Naive thymus-derived CD4-positive, alpha-beta T cell (primary cell): Measurements from ENCODE around the gene AKAP6. TPM values are rescaled to one million over a fixed set of nuclear protein-coding genes. Genes with fewer than 3 reads are reported as not detected.

Experiments
- ATAC-seq: fragments of 150-1000 bp; cut with Tn5 transposase; 2 replicates; pipeline ENCODE4 v1.10.0; 2021; ENCODE audit warnings: mild to moderate bottlenecking, moderate library complexity
- CTCF ChIA-PET: fragments of 350-600 bp; sonication (Branson Sonifier 250); formaldehyde crosslinking; loops from one replicate; lab custom pipeline; 2021; ENCODE audit warnings: antibody characterized with exemption; lab: Charles Lee
- POLR2A ChIA-PET: fragments of 350-600 bp; sonication (Branson Sonifier 250); formaldehyde crosslinking; loops from one replicate; lab custom pipeline; 2021; ENCODE audit warnings: antibody characterized with exemption, inconsistent platforms; lab: Charles Lee
- DNase-seq, 9 donors: peaks; one replicate each; pipeline versions ENCODE4 v3.0.0 to v3.0.0-alpha.2; 2020 to 2022; ENCODE audit warnings: mixed read lengths in 1 of 9
- H3K27ac ChIP-seq: one replicate; pipeline ENCODE4 v1.7.0; 2013; ENCODE audit warnings: mild to moderate bottlenecking, low read depth, low read length, moderate library complexity
- H3K27me3 ChIP-seq, 2 donors: one replicate each; pipeline ENCODE4 v1.7.0; 2013; ENCODE audit warnings: low read length in 2 of 2, mild to moderate bottlenecking in 2 of 2, moderate library complexity in 2 of 2; ENCODE audit not compliant: control insufficient read depth in 2 of 2, insufficient read depth in 2 of 2
- H3K36me3 ChIP-seq, 3 experiments: 1 replicate in 2 of 3; 2 replicates in 1 of 3; pipeline ENCODE4 v1.7.0; 2013; ENCODE audit warnings: low read length in 3 of 3, mild to moderate bottlenecking in 3 of 3, moderate library complexity in 1 of 3; ENCODE audit not compliant: insufficient read depth in 3 of 3, control insufficient read depth in 2 of 3
- H3K4me1 ChIP-seq, 2 donors: one replicate each; pipeline ENCODE4 v1.7.0; 2013; ENCODE audit warnings: low read length in 2 of 2, mild to moderate bottlenecking in 2 of 2, moderate library complexity in 1 of 2; ENCODE audit not compliant: control insufficient read depth in 2 of 2, insufficient read depth in 2 of 2
- H3K4me3 ChIP-seq: 2 replicates; pipeline ENCODE4 v1.7.0; 2013; ENCODE audit warnings: mild to moderate bottlenecking, low read length
- H3K9me3 ChIP-seq, 3 experiments: 1 replicate in 2 of 3; 2 replicates in 1 of 3; pipeline ENCODE4 v1.7.0; 2013; ENCODE audit warnings: low read length in 3 of 3; ENCODE audit not compliant: control insufficient read depth in 2 of 3
- H3K27ac Mint-ChIP-seq, 9 donors: one replicate each; pipeline ENCODE4 v1.8.0; 2020 to 2022; ENCODE audit warnings: mixed read lengths in 9 of 9, mild to moderate bottlenecking in 8 of 9, moderate library complexity in 5 of 9, inconsistent platforms in 2 of 9
- H3K27me3 Mint-ChIP-seq, 5 donors: one replicate each; pipeline ENCODE4 v1.8.0; 2021 to 2022; ENCODE audit warnings: mixed read lengths in 5 of 5, mild to moderate bottlenecking in 1 of 5
- H3K36me3 Mint-ChIP-seq, 5 donors: one replicate each; pipeline ENCODE4 v1.8.0; 2020 to 2022; ENCODE audit warnings: mixed read lengths in 5 of 5, mild to moderate bottlenecking in 3 of 5, inconsistent platforms in 1 of 5
- H3K4me1 Mint-ChIP-seq, 7 donors: one replicate each; pipeline ENCODE4 v1.8.0; 2020 to 2022; ENCODE audit warnings: mixed read lengths in 7 of 7, mild to moderate bottlenecking in 3 of 7, inconsistent platforms in 1 of 7
- H3K4me3 Mint-ChIP-seq, 10 donors: one replicate each; pipeline ENCODE4 v1.8.0; 2020 to 2022; ENCODE audit warnings: mild to moderate bottlenecking in 10 of 10, mixed read lengths in 10 of 10, moderate library complexity in 6 of 10, inconsistent platforms in 2 of 10
- H3K9me3 Mint-ChIP-seq, 11 donors: one replicate each; pipeline ENCODE4 v1.8.0; 2020 to 2022; ENCODE audit warnings: mixed read lengths in 11 of 11, mild to moderate bottlenecking in 4 of 11, inconsistent platforms in 1 of 11, moderate library complexity in 1 of 11
- intact Hi-C, 2 donors: fragments of 100-400 bp; cut with micrococcal nuclease; formaldehyde crosslinking; loops; one replicate each; pipeline ENCODE4 v1.15.1; 2023
- polyA plus RNA-seq, 2 donors: library from polyadenylated mRNA; unstranded; fragments of 300-500 nt; fragmentation: Illumina TruSeq; gene quantifications; one replicate each; pipeline ENCODE4 v1.2.3, GENCODE V29; 2021
- total RNA-seq, 6 experiments: library from RNA in 5 of 6; stranded (reverse) in 5 of 6; gene quantifications; 1 replicate in 5 of 6; 2 replicates in 1 of 6; pipeline ENCODE4 v1.2.3 and lab custom pipeline; 2021 to 2026

The AKAP6 gene
- total and polyA plus RNA-seq, 7 experiments from 2014 or later, result 0.29 to 7.9 (median 4.1) TPM

- Mint-ChIP-seq H3K4me1 (peaks cover 0 to 5% (median 0%) of the 10 kb centered on the region in 7 donors), H3K4me3 (no peak overlapping the region), H3K27ac (no peak overlapping the region)
Observed at GRCh38 chr14:32630701-32631100, 301.6 kb downstream of the AKAP6 start.

GRCh38 chr14:32633224-32633859 lies 304.2 kb downstream of the AKAP6 start:
- intact Hi-C loops, result no loop called here
- H3K9me3 Mint-ChIP-seq, result no peaks in the 10 kb centered on the region
- ATAC-seq, result no peak
- POLR2A ChIA-PET, result no interaction called here
- Histone ChIP-seq H3K9me3 (no peaks in the 10 kb centered on the region), H3K36me3 (no peaks in the 10 kb centered on the region), H3K27ac (no peak overlapping the region), H3K4me1 (no peaks in the 10 kb centered on the region), H3K4me3 (no peak overlapping the region), H3K27me3 (no peaks in the 10 kb centered on the region)
- CTCF ChIA-PET, result no interaction called here
- no peaks in the 10 kb centered on the region for H3K4me1 Mint-ChIP-seq
- no peaks in the 10 kb centered on the region for H3K36me3 Mint-ChIP-seq
- H3K4me3 Mint-ChIP-seq, result no peak overlapping the region
- no peak for DNase-seq
- no peak overlapping the region for H3K27ac Mint-ChIP-seq
- no peaks in the 10 kb centered on the region for H3K27me3 Mint-ChIP-seq

More at GRCh38 chr14:32630701-32631100, 301.6 kb downstream of the AKAP6 start:
- Histone ChIP-seq H3K36me3 (no peaks in the 10 kb centered on the region), H3K4me1 (no peaks in the 10 kb centered on the region), H3K4me3 (no peak overlapping the region), H3K9me3 (no peaks in the 10 kb centered on the region), H3K27me3 (no peaks in the 10 kb centered on the region), H3K27ac (no peak overlapping the region)
- CTCF ChIA-PET, result no interaction called here
- no peak for ATAC-seq
- Mint-ChIP-seq H3K36me3 (no peaks in the 10 kb centered on the region), H3K27me3 (no peaks in the 10 kb centered on the region), H3K9me3 (peaks cover 0 to 5% (median 0%) of the 10 kb centered on the region in 11 donors)
- intact Hi-C loops, result no loop called here
- POLR2A ChIA-PET, result no interaction called here
- DNase-seq, result no peak

GRCh38 chr14:32633930-32634329 lies 304.8 kb downstream of the AKAP6 start:
- ChIA-PET CTCF (no interaction called here), POLR2A (no interaction called here)
- no peaks in the 10 kb centered on the region for H3K4me1 Mint-ChIP-seq
- Histone ChIP-seq H3K36me3 (no peaks in the 10 kb centered on the region), H3K27ac (no peak overlapping the region), H3K4me1 (no peaks in the 10 kb centered on the region), H3K9me3 (no peaks in the 10 kb centered on the region), H3K27me3 (no peaks in the 10 kb centered on the region), H3K4me3 (no peak overlapping the region)
- H3K27me3 Mint-ChIP-seq, result no peaks in the 10 kb centered on the region
- no peaks in the 10 kb centered on the region for H3K9me3 Mint-ChIP-seq
- DNase-seq, result no peak
- ATAC-seq, result no peak
- intact Hi-C loops, result no loop called here
- H3K36me3 Mint-ChIP-seq, result no peaks in the 10 kb centered on the region
- H3K27ac Mint-ChIP-seq, result no peak overlapping the region
- H3K4me3 Mint-ChIP-seq, result no peak overlapping the region

GRCh38 chr14:32635061-32635719 lies 306.1 kb downstream of the AKAP6 start:
- Histone ChIP-seq H3K27ac (no peak overlapping the region), H3K27me3 (no peaks in the 10 kb centered on the region), H3K4me1 (no peaks in the 10 kb centered on the region), H3K36me3 (no peaks in the 10 kb centered on the region), H3K9me3 (no peaks in the 10 kb centered on the region), H3K4me3 (no peak overlapping the region)
- CTCF ChIA-PET, result no interaction called here
- Mint-ChIP-seq H3K4me1 (no peaks in the 10 kb centered on the region), H3K4me3 (no peak overlapping the region), H3K27me3 (no peaks in the 10 kb centered on the region), H3K27ac (no peak overlapping the region), H3K36me3 (peaks cover 0 to 3% (median 0%) of the 10 kb centered on the region in 5 donors), H3K9me3 (peaks cover 0 to 1% (median 0%) of the 10 kb centered on the region in 11 donors)
- intact Hi-C loops, result no loop called here
- no peak for DNase-seq
- POLR2A ChIA-PET, result no interaction called here
- no peak for ATAC-seq

- intact Hi-C loops, result no loop called here
- H3K27me3 Mint-ChIP-seq, result peaks cover 0 to 4% (median 0%) of the 10 kb centered on the region in 5 donors
- Histone ChIP-seq H3K27me3 (no peaks in the 10 kb centered on the region), H3K9me3 (no peaks in the 10 kb centered on the region), H3K36me3 (no peaks in the 10 kb centered on the region), H3K4me3 (no peak overlapping the region), H3K27ac (no peak overlapping the region), H3K4me1 (no peaks in the 10 kb centered on the region)
- ChIA-PET POLR2A (no interaction called here), CTCF (no interaction called here)
- H3K36me3 Mint-ChIP-seq, result peaks cover 0 to 3% (median 0%) of the 10 kb centered on the region in 5 donors
- ATAC-seq (no peak), DNase-seq (no peak)
- no peaks in the 10 kb centered on the region for H3K4me1 Mint-ChIP-seq
- peaks cover 0 to 1% (median 0%) of the 10 kb centered on the region in 11 donors for H3K9me3 Mint-ChIP-seq
- no peak overlapping the region for H3K4me3 Mint-ChIP-seq
- H3K27ac Mint-ChIP-seq, result no peak overlapping the region
Observed at GRCh38 chr14:32637582-32637981, 308.5 kb downstream of the AKAP6 start.

- Histone ChIP-seq H3K4me1 (no peaks in the 10 kb centered on the region), H3K4me3 (no peak overlapping the region), H3K27me3 (no peaks in the 10 kb centered on the region), H3K27ac (no peak overlapping the region), H3K9me3 (no peaks in the 10 kb centered on the region), H3K36me3 (no peaks in the 10 kb centered on the region)
- H3K27ac Mint-ChIP-seq, result no peak overlapping the region
- no peak overlapping the region for H3K4me3 Mint-ChIP-seq
- ChIA-PET CTCF (no interaction called here), POLR2A (no interaction called here)
- H3K36me3 Mint-ChIP-seq, result peaks cover 0 to 3% (median 0%) of the 10 kb centered on the region in 5 donors
- no peaks in the 10 kb centered on the region for H3K4me1 Mint-ChIP-seq
- DNase-seq, result no peak
- no peak for ATAC-seq
- intact Hi-C loops, result no loop called here
- H3K9me3 Mint-ChIP-seq, result peaks cover 0 to 1% (median 0%) of the 10 kb centered on the region in 11 donors
- peaks cover 0 to 4% (median 0%) of the 10 kb centered on the region in 5 donors for H3K27me3 Mint-ChIP-seq
Observed at GRCh38 chr14:32639208-32639607, 310.1 kb downstream of the AKAP6 start.

GRCh38 chr14:32645551-32645950 lies 316.5 kb downstream of the AKAP6 start:
- H3K4me1 ChIP-seq, result no peaks in the 10 kb centered on the region
- no peak overlapping the region for H3K4me3 Mint-ChIP-seq
- no peaks in the 10 kb centered on the region for H3K36me3 Mint-ChIP-seq
- no peak overlapping the region for H3K27ac Mint-ChIP-seq
- ChIA-PET CTCF (no interaction called here), POLR2A (no interaction called here)
- DNase-seq (no peak), ATAC-seq (no peak)
- intact Hi-C loops, result no loop called here
- H3K27me3 Mint-ChIP-seq, result peaks cover 0 to 4% (median 0%) of the 10 kb centered on the region in 5 donors
- no peaks in the 10 kb centered on the region for H3K9me3 ChIP-seq
- no peaks in the 10 kb centered on the region for H3K36me3 ChIP-seq
- H3K4me3 ChIP-seq, result no peak overlapping the region
- H3K27me3 ChIP-seq, result no peaks in the 10 kb centered on the region
- H3K4me1 Mint-ChIP-seq, result no peaks in the 10 kb centered on the region
- H3K27ac ChIP-seq, result no peak overlapping the region
- no peaks in the 10 kb centered on the region for H3K9me3 Mint-ChIP-seq
